Islet of Langerhans (tissue), 1 donor: Measurements from ENCODE around the gene COPRS.

Experiments used
- FAIRE-seq: peaks from one replicate; lab custom pipeline; 2011; peaks lifted over from hg19 to GRCh38; lab: Jason Lieb, UNC

The COPRS gene

DNA sequence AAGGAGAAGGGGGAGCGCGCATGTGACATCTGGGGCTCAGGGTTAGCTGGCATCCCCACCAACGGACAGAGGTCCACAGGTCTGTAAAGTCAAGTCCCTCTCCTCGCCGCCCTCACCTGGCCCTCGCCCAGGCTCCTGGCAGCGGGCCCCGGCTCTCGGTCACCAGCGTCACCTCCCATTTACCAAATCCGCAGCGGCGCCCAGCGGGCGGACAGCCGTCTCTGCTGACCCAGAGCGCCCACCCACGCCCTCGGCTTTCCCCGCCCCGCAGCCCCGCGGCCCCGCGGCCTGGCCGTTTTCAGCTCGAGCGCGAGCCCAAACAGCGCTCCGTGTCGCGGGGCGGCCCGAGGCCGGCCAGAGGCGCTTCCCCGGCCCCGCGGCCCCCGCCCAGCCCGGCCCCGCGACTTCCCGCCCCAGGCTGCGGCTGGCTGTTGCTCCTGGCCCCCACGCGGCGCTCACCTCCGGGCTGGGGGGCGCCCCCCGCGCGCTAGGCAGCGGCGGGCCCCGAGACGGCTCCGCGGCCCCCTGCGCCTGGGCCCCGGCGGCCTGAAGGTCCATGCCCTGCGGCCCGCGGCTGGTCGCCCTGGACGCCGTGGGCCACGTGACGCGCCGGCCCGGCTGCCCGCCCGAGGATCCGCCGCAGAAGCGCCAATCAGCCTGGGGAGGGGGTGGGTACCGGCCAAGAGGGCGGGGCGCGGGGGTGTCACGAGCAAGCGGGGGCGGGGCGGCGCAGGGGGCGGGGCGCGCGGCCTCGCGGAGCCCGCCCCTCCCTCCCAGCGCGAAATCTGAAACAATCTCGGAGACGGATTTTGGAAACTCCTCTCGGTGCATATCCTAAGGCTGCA lies at the start of gene COPRS:
TSS of gene COPRS (minus strand) at position 603 of the 845 bp plus-strand sequence. CDS start at position 558, 45 bp downstream.
- FAIRE-seq = no peak

GRCh38 chr17:31908386-31908785 lies 49.3 kb upstream of the COPRS start:
- FAIRE-seq = no peak

DNA sequence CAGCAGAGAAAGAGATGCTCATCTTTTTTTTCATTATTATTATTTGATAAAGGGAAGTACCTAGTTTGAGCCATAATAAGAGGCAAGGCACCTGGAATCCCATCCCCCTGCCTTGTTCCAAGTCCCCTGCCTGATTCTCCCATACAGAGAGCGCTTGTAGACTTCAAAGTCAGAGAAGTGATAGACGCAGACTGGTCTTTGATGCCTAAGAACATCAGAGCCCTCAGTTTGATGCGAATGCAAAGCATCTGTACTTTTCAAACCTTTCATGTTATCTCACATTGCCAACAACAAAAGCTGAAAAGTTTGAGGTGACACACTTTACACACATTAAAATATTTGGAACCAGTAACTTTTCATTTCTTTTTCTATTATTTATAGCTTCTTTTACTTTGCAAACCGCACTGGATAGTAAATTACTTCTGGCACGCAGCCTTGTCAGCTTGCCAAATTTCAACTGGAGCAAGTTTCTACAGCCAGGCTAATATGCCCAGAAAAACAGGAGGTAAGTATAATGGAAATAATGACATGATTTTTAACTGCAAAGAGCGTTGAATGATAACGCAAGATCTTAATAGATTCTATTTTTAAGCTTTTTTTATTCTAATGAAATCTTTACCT lies 48.4 kb upstream of the COPRS start:
- FAIRE-seq = no peak

GRCh38 chr17:31903401-31903800 lies 44.4 kb upstream of the COPRS start:
- no peak for FAIRE-seq

- no peak for FAIRE-seq
These were observed 43.6 kb upstream of the COPRS start for GRCh38 chr17:31902693-31903092.

DNA sequence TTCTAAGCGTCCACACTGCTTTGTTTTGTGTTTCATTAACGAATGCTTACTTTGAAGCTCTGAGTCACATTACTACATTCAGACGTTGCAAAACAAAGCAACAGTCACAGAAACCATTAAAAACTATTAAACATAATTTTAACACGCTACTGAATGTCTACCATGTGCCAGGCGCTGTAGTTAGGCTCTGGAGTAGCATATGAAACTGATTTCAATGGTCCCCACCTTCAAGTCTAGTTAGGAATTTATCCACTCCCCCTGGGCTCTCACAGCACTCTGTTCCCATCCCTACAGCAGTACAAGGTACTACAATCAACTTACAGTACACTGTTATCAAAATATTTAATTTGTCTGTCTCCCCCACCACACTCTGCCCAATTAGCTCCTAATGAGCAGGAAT lies 41.8 kb upstream of the COPRS start:
- no peak for FAIRE-seq

DNA sequence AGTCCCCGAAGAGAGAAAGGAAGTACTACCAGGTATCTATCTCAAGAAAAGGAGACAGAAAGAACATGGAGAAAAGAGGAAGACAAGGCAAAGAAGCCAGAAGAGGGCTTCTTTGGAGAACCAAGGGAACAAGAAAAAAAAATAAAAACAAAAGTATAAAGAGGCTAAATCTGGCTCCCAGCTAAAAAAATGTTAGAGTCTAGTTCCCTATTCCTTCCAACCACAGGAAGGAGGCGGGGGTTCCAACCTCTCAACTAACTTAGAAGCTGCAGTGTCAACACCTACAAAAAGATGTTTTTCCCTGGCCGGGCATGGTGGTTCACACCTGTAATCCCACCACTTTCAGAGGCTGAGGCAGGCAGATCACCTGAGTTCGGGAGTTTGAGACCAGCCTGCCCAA lies 29.1 kb upstream of the COPRS start:
- FAIRE-seq = no peak

GRCh38 chr17:31882571-31882970 lies 23.5 kb upstream of the COPRS start:
- FAIRE-seq = no peak

- no peak for FAIRE-seq
These were observed 21.3 kb upstream of the COPRS start for GRCh38 chr17:31880311-31880710.

DNA sequence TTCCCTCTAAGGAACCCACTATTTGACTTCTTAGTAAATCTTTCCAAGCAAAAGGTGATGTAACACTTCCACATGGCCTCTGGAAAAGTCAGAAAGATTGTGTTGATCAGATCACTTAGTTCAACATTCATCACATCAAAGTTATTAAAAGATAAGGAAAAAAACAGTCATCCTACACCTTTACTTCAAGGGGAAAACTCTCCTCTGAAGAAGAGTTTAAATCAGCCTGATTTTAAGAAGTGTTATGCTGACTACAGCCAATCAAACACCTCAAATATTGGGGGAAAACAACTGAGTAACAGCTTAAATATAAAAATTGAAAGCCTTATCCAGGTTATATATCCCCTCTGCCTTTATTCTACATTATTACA lies 19.6 kb upstream of the COPRS start:
- FAIRE-seq = no peak

- FAIRE-seq = no peak
These were observed 19.1 kb upstream of the COPRS start for GRCh38 chr17:31877911-31878702.

GRCh38 chr17:31877341-31877740 lies 18.3 kb upstream of the COPRS start:
- no peak for FAIRE-seq

DNA sequence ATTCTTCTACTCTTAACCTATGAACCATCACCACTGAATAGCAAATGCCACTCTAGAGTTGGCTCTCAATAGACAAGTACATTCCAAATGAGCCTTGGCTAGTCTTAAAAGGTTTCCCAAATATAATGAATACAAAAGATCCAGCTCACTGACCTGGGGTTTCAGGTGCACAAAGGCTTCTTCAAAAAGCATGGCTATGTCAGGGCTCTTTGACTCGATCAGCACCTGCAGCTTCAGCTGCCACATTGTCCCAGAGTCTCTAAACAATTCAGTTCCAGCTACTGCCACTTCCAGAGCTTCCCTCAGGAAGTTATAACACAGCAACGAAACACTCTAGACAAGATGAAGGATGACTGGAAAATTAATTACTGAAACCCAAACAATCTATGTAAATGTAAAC lies 16.0 kb upstream of the COPRS start:
- no peak for FAIRE-seq

- FAIRE-seq = no peak
These were observed 10.9 kb upstream of the COPRS start for GRCh38 chr17:31869797-31870568.

GRCh38 chr17:31869031-31869430 lies 10.0 kb upstream of the COPRS start:
- no peak for FAIRE-seq

- FAIRE-seq = no peak
These were observed 504 bp upstream of the COPRS start for GRCh38 chr17:31859487-31860008.

DNA sequence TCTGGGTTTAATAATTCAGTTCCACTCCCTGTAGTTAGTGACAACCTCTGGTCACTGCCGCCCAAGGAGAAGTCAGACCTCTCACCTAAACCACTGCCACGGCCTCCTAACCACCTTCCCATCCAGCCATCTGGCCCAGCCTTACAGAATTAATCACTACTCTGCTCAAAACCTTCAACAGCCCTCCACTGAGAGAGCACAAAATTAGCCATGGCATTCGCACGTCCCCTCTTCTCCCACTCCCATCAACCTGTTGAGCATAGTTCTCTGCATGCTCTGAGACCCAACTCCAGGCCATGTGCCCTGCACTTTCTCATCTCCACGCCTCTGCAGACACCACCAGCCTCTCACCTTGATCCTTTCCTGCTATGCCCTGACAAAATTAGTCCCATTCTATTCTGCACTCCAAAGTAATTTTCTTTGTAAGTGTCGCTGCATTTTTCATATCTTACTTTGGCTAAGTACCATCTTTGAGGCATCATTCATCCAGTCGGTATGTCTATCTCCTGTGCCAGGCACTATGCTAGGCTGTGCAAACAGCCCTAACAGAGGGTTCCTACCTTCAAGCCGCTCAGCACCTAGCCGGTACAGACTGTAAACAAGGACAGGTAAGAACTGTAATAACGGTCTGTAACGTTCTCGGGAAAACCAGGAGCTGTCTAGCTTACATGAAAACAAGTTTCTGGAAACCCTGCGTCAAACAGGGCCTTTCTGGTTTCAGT lies 963 bp downstream of the COPRS start:
- no peak for FAIRE-seq

DNA sequence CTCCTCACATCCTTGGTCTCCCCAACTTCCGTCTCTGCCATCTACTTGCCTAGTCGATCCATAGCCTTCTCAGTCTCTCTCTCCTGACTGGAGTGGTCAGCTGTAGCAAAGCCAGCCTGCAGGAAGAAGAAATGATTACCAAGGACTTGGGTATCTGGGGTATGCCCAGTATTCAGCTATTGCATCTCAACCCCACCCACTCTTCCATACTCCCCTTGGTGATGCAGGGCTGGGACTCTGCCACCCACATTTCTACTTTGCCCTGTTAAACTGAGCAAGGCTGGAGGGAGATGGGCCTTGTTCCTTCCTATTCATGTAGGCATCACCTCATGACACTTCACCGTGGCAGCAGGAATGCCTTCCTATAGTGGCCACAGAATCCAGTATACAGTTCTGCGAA lies 2.3 kb downstream of the COPRS start:
- no peak for FAIRE-seq

DNA sequence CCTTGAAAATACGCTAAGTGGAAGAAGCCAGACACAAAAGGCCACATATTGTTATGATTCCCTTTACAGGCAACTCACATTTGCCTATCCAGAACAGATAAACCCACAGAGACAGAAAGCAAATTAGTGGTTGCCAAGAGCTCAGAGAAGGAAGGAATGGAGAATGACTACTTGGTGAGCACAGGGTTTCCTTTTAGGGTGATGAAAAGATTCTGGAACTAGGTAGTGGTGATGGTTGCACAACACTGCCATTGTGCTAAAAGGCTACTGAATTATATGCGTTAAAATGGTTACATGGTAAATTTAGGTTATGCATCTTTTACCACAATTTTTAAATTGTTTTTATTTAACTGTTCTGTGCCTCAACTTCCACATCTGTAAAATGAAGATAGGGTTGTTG lies 4.4 kb downstream of the COPRS start:
- FAIRE-seq = no peak

GRCh38 chr17:31853911-31854470 lies 5.1 kb downstream of the COPRS start:
- FAIRE-seq = no peak

DNA sequence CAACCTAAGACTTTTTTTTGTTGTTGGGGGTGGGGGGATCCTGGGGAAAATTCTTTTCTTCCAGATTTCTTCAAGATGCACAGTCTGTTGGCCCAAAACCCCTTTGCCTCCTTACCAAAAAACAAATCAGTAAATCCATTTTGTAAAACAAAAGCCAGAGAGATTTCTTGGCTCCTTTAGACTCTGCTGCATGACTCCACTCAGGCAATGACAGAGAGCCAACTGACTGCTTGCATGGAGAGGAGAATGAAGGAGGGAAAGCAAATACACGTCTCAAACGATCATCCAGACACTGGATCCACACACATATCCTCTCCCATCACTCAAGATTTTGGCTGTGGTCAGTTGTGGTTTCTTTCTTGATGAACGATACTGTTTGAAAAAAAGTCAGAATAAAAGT lies 13.8 kb downstream of the COPRS start:
- no peak for FAIRE-seq
